AG04449 (cell line): ENCODE measurements around the gene TMC1.

Experiments
- CTCF ChIA-PET: fragments of 350-600 bp; formaldehyde crosslinking; extraction: SDS; loops from one replicate; lab custom pipeline; 2021; ENCODE audit warnings: antibody characterized with exemption; lab: Yijun Ruan, JAX
- POLR2A ChIA-PET: fragments of 400-600, 350-600 bp; formaldehyde crosslinking; extraction: SDS; loops from one replicate; lab custom pipeline; 2020; ENCODE audit warnings: antibody characterized with exemption, inconsistent platforms; lab: Yijun Ruan, JAX
- DNase-seq: peaks from one replicate; pipeline ENCODE4 v3.0.0-alpha.2; 2010; ENCODE audit warnings: low read depth, low spot score
- H3K4me3 ChIP-seq: 2 replicates; pipeline ENCODE4 v1.5.1; 2011; ENCODE audit warnings: low read depth, mild to moderate bottlenecking, control low read depth, low read length
- CTCF ChIP-seq: IDR thresholded peaks from one replicate; pipeline ENCODE4 v1.5.1; 2011; ENCODE audit warnings: mild to moderate bottlenecking, moderate library complexity, low read length, control low read depth, inconsistent platforms; ENCODE audit not compliant: insufficient read depth; ENCODE audit errors: missing control alignments

The TMC1 gene

DNA sequence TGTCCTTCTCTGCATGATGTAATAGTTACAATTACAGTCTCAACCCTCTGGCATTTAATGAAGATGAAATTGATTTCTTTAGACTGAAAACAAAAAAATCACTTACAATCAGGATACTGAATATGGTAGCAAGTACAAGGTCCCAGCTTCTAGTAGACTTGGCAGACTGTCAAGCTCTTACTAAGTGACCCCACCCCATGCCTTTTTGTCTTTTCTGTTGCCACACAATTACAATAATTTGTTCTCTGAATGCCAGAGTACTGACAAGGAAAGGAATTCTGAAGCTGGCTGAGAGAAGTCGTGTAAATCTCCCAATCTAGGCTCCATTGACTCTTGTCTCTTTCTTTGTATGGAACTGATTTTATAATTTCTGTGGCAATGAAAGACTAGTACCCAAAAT lies 154.2 kb downstream of the TMC1 start:
- CTCF ChIA-PET: interaction anchor here (0.9 kb wide), 1 partner anchor 383 kb away, joined by 3 read pairs; no protein-coding TSS in a partner anchor
- no peak overlapping the region for H3K4me3 ChIP-seq
- TF ChIP-seq CTCF: no peak
- DNase-seq: no peak
- POLR2A ChIA-PET: no interaction called here

DNA sequence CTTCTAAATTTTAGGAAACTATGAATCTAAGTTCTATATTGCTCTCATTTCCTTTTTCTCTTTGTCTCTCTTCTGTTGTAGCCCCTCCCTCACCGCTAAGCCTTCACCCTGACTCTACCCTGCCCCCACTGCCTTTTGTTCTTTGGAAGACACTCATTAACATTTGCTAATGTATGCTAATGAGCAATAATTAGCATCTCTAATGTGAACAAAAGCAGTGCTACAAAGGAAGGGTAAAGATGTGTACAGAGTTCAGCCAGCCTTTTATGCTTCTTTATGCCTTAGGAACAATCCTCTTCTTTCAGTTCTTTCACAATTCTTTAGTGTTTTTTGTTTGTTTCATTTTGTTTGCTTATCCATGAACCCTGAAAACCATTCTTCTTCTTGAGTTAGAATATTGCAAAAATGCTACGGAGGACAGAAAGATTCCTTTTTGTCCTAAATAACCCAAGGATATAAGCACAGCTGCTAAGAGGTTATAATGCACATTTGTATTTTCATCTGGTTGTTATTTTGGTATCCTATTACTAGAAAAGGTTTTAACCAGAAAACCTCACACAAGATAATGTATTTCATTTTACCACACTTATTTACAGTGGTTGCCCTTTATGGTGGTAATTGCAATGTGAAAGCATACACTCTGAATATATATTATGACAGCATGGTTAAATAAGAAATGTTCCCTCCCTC lies 159.3 kb downstream of the TMC1 start:
- H3K4me3 ChIP-seq: no peak overlapping the region
- DNase-seq: no peak
- no peak for TF ChIP-seq CTCF
- CTCF ChIA-PET: no interaction called here
- POLR2A ChIA-PET: no interaction called here

- CTCF ChIA-PET: no interaction called here
Measured at GRCh38 chr9:72681283-72681630, 159.8 kb downstream of the TMC1 start.

GRCh38 chr9:72684615-72685014 lies 163.2 kb downstream of the TMC1 start:
- H3K4me3 ChIP-seq: no peak overlapping the region
- ChIA-PET POLR2A (no interaction called here), CTCF (no interaction called here)
- TF ChIP-seq CTCF: no peak
- no peak for DNase-seq

More at GRCh38 chr9:72681283-72681630, 159.8 kb downstream of the TMC1 start:
- POLR2A ChIA-PET: no interaction called here
- DNase-seq: no peak
- H3K4me3 ChIP-seq: no peak overlapping the region
- TF ChIP-seq CTCF: no peak

- POLR2A ChIA-PET: no interaction called here
- CTCF ChIA-PET: interaction anchor here (1.0 kb wide), 1 partner anchor 15 kb away, joined by 3 read pairs; no protein-coding TSS in a partner anchor
- no peak for TF ChIP-seq CTCF
- DNase-seq: no peak
- no peak overlapping the region for H3K4me3 ChIP-seq
Measured at GRCh38 chr9:72685911-72686310, 164.5 kb downstream of the TMC1 start.

DNA sequence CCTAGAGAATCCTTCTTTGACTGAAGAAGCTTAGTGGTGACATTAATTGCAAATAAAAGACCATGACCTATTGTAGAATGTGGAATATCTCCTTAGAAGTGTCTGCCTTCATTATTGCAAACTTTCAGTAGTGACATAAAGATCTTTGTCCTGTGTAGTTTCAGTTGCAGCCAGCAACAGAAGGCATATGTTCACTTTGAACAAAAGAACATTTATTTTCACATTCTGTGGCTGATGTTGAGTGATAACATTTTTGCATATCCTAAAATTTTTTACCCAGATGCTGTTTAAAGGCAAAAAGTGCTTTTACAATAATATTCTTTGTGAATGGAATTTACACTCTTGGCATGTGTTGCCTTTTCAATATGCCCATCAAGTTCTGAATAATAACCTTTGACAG lies 165.9 kb downstream of the TMC1 start:
- DNase-seq: no peak
- TF ChIP-seq CTCF: no peak
- ChIA-PET POLR2A (interaction anchor here (0.9 kb wide), 1 partner anchor 322 kb away, joined by 3 read pairs; the partner anchor contains the start of gene ZFAND5), CTCF (no interaction called here)
- no peak overlapping the region for H3K4me3 ChIP-seq
